ENCODE results near the gene WDR20. TPM values are rescaled to one million over a fixed set of nuclear protein-coding genes. Genes with fewer than 3 reads are reported as not detected.

WDR20 gene
- total and polyA plus RNA-seq, 10 of the 15 experiments (the other 5 are each of a cell fraction or from before 2014, with no cell fraction given), result 9.1 to 25.9 (median 18.4) TPM

GRCh38 chr14:102164965-102165364, 25.3 kb downstream of the WDR20 start:
- no peak overlapping the region for H3K9ac ChIP-seq (ENCODE audit: control insufficient read depth, insufficient read depth, low read length)

More at GRCh38 chr14:102164965-102165364, 25.3 kb downstream of the WDR20 start:
- RAD21 ChIA-PET (ENCODE audit: unreplicated experiment), result no interaction called here
- intact Hi-C loops (cut with micrococcal nuclease; ENCODE audit: unreplicated experiment) (no loop called here), in situ Hi-C loops (cut with MboI) (no loop called here)
- Histone ChIP-seq H4K20me1 (ENCODE audit: control insufficient read depth, insufficient read depth) (no peaks in the 10 kb centered on the region), H3K4me3 (no peak overlapping the region), H3K27me3 (replicated peaks in 1 of 2; ENCODE audit: control insufficient read depth in 2 of 2, insufficient read depth in 2 of 2, low read length in 1 of 2) (no peaks in the 10 kb centered on the region), H3K27ac (ENCODE audit: control insufficient read depth, insufficient read depth) (no peak overlapping the region), H3K4me1 (ENCODE audit: control insufficient read depth, insufficient read depth, low read length) (no peaks in the 10 kb centered on the region), H2AFZ (ENCODE audit: control insufficient read depth, low read depth, low read length) (no peak overlapping the region), H3K36me3 (ENCODE audit: control insufficient read depth in 2 of 2, insufficient read depth in 2 of 2, low read length in 1 of 2) (peaks cover 0 to 7% of the 10 kb centered on the region in 2 experiments), H3K4me2 (ENCODE audit: control insufficient read depth, insufficient read depth) (no peak overlapping the region), H3K9me3 (replicated peaks; ENCODE audit: control insufficient read depth, insufficient read depth, low read length) (no peaks in the 10 kb centered on the region), H3K79me2 (ENCODE audit: control insufficient read depth, insufficient read depth, low read length) (peaks cover 28% of the 10 kb centered on the region)
- CTCF ChIA-PET, result interaction anchor here (0.6 to 1.0 kb wide), 3 partner anchors 17 to 1843 kb away, joined by 3 to 4 read pairs (median 4); no protein-coding TSS in a partner anchor
- BruUV-seq (replicated peaks), result no TSS peak
- POLR2A ChIA-PET, result interaction anchor here (0.6 to 1.4 kb wide), 2 partner anchors 16 to 20 kb away, joined by 3 to 6 read pairs; no protein-coding TSS in a partner anchor
- no peak for ATAC-seq
- no peak for FAIRE-seq
- 89% methylated on average over 4 of the region's 4 CpGs for WGBS (ENCODE audit: insufficient coverage, insufficient replicate concordance, low lambda C conversion rate, missing lambda C conversion rate)
- TF ChIP-seq SP1 (IDR thresholded peaks at IDR 0.05; ENCODE audit: low read depth, low read length), result no peak
- no peak for TF ChIP-seq IRF4 (IDR thresholded peaks at IDR 0.05; ENCODE audit: low read depth, low read length)
- TF ChIP-seq HDAC6 (IDR thresholded peaks at IDR 0.05; ENCODE audit: unreplicated experiment), result no peak
- no peak for TF ChIP-seq ATF7 (IDR thresholded peaks at IDR 0.05; ENCODE audit: low read depth)
- TF ChIP-seq SMAD1 (IDR thresholded peaks at IDR 0.05; ENCODE audit: low read depth, partially characterized antibody), result no peak
- TF ChIP-seq WRNIP1 (IDR thresholded peaks at IDR 0.05; ENCODE audit: borderline replicate concordance, low read depth, low read length), result no peak
- TF ChIP-seq ZNF384 (IDR thresholded peaks at IDR 0.05; ENCODE audit: borderline replicate concordance, low read depth, low read length), result no peak
- TF ChIP-seq BACH1 (IDR thresholded peaks at IDR 0.05; ENCODE audit: borderline replicate concordance), result no peak
- TF ChIP-seq HCFC1 (IDR thresholded peaks at IDR 0.05; ENCODE audit: low read length), result no peak
- TF ChIP-seq, protein P1, sequence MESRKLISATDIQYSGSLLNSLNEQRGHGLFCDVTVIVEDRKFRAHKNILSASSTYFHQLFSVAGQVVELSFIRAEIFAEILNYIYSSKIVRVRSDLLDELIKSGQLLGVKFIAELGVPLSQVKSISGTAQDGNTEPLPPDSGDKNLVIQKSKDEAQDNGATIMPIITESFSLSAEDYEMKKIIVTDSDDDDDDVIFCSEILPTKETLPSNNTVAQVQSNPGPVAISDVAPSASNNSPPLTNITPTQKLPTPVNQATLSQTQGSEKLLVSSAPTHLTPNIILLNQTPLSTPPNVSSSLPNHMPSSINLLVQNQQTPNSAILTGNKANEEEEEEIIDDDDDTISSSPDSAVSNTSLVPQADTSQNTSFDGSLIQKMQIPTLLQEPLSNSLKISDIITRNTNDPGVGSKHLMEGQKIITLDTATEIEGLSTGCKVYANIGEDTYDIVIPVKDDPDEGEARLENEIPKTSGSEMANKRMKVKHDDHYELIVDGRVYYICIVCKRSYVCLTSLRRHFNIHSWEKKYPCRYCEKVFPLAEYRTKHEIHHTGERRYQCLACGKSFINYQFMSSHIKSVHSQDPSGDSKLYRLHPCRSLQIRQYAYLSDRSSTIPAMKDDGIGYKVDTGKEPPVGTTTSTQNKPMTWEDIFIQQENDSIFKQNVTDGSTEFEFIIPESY (IDR thresholded peaks at IDR 0.05), result no peak
- TF ChIP-seq POLR2AphosphoS5 (IDR thresholded peaks at IDR 0.05; ENCODE audit: low read length), result no peak
- no peak for TF ChIP-seq BCL3 (IDR thresholded peaks at IDR 0.05; ENCODE audit: borderline replicate concordance, insufficient read depth, low read depth, low read length, poor library complexity, severe bottlenecking)
- no peak for TF ChIP-seq ESRRA (IDR thresholded peaks at IDR 0.05; ENCODE audit: low read length)
- no peak for TF ChIP-seq SIX5 (IDR thresholded peaks at IDR 0.05; ENCODE audit: low read depth, low read length, severe bottlenecking)
- TF ChIP-seq PAX8 (IDR thresholded peaks at IDR 0.05), result no peak
- TF ChIP-seq ZBTB40 (IDR thresholded peaks at IDR 0.05; ENCODE audit: borderline replicate concordance), result no peak
- DNase-seq (ENCODE audit: low read depth, low spot score), result no peak
- SMC1A ChIA-PET (ENCODE audit: uncharacterized antibody, unreplicated experiment), result interaction anchor here (1.3 kb wide), 1 partner anchor 13 kb away, joined by 5 read pairs; no protein-coding TSS in a partner anchor

All from GM12878 (cell line).